WTC11 (cell line): ENCODE results near the gene PAPOLG.

Experiments
- CBFB ChIP-seq: sonication (generic); formaldehyde crosslinking; IDR thresholded peaks from 2 replicates; pipeline ENCODE4 v1.8.1; 2022; ENCODE audit warnings: mild to moderate bottlenecking, low read depth, missing genetic modification reagents
- CREB1 ChIP-seq: sonication (generic); formaldehyde crosslinking; IDR thresholded peaks from 2 replicates; pipeline ENCODE4 v1.8.0; 2023; ENCODE audit warnings: mild to moderate bottlenecking, missing genetic modification reagents
- SMAD3 ChIP-seq: sonication (generic); formaldehyde crosslinking; IDR thresholded peaks from 2 replicates; pipeline ENCODE4 v1.8.0; 2022; ENCODE audit warnings: missing genetic modification reagents, mild to moderate bottlenecking, borderline replicate concordance
- SP1 ChIP-seq: sonication (generic); formaldehyde crosslinking; conservative IDR thresholded peaks from 2 replicates; pipeline ENCODE4 v1.8.1; 2022; ENCODE audit warnings: missing genetic modification reagents
- TF ChIP-seq, protein P1 (sequence below): fragments of 200-600 bp; IDR thresholded peaks from 2 replicates; pipeline ENCODE4 v1.8.0; 2022; ENCODE audit warnings: antibody characterized with exemption
- TF ChIP-seq, protein P2 (sequence below): sonication (generic); formaldehyde crosslinking; IDR thresholded peaks from 2 replicates; pipeline ENCODE4 v1.8.1; 2022; ENCODE audit warnings: mild to moderate bottlenecking, moderate library complexity, missing genetic modification reagents
- TF ChIP-seq, protein P3 (sequence below): sonication (generic); formaldehyde crosslinking; IDR thresholded peaks from 2 replicates; pipeline ENCODE4 v1.8.1; 2023; ENCODE audit warnings: mild to moderate bottlenecking, moderate library complexity, missing genetic modification reagents

DNA sequence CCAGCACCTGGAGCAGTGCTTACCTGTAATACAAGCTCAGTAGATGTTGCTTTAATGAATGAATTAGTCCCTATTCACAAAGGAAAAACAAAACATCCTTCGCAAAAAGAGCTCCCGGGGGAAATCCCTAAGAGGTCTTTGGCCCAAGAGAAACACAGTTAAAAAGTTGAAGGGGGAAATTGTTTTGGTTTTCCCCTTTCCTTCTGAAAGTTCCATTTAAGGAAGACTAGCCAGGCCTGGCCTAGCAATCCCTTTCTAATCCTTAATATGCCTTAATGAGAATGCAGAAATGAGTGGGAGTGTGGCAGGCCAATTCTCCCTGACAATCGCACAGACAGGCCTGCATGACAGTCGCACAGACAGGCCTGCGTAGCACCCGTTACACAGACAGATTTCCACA lies 91.8 kb downstream of the PAPOLG start:
- TF ChIP-seq, protein P1, sequence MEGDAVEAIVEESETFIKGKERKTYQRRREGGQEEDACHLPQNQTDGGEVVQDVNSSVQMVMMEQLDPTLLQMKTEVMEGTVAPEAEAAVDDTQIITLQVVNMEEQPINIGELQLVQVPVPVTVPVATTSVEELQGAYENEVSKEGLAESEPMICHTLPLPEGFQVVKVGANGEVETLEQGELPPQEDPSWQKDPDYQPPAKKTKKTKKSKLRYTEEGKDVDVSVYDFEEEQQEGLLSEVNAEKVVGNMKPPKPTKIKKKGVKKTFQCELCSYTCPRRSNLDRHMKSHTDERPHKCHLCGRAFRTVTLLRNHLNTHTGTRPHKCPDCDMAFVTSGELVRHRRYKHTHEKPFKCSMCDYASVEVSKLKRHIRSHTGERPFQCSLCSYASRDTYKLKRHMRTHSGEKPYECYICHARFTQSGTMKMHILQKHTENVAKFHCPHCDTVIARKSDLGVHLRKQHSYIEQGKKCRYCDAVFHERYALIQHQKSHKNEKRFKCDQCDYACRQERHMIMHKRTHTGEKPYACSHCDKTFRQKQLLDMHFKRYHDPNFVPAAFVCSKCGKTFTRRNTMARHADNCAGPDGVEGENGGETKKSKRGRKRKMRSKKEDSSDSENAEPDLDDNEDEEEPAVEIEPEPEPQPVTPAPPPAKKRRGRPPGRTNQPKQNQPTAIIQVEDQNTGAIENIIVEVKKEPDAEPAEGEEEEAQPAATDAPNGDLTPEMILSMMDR = no peak
- no peak for TF ChIP-seq CREB1 (CRISPR knock-in tag)
- TF ChIP-seq, protein P2, sequence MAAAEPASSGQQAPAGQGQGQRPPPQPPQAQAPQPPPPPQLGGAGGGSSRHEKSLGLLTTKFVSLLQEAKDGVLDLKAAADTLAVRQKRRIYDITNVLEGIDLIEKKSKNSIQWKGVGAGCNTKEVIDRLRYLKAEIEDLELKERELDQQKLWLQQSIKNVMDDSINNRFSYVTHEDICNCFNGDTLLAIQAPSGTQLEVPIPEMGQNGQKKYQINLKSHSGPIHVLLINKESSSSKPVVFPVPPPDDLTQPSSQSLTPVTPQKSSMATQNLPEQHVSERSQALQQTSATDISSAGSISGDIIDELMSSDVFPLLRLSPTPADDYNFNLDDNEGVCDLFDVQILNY (CRISPR knock-in tag) = no peak
- TF ChIP-seq CBFB (CRISPR knock-in tag) = no peak
- no peak for TF ChIP-seq SP1 (CRISPR knock-in tag)
- TF ChIP-seq, protein P3, sequence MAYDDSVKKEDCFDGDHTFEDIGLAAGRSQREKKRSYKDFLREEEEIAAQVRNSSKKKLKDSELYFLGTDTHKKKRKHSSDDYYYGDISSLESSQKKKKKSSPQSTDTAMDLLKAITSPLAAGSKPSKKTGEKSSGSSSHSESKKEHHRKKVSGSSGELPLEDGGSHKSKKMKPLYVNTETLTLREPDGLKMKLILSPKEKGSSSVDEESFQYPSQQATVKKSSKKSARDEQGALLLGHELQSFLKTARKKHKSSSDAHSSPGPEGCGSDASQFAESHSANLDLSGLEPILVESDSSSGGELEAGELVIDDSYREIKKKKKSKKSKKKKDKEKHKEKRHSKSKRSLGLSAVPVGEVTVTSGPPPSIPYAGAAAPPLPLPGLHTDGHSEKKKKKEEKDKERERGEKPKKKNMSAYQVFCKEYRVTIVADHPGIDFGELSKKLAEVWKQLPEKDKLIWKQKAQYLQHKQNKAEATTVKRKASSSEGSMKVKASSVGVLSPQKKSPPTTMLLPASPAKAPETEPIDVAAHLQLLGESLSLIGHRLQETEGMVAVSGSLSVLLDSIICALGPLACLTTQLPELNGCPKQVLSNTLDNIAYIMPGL (CRISPR knock-in tag) = no peak
- no peak for TF ChIP-seq SMAD3 (CRISPR knock-in tag)
